GM21423 (cell line): ENCODE results near the gene HERC6.
"Not testable (repeated sequence)": the region's sequence is repeated elsewhere in the genome, so short reads cannot be mapped to it uniquely, and the experiment has no call there.

Experiments
- ATAC-seq: cut with Tn5 transposase; IDR thresholded peaks from one replicate; pipeline ENCODE4 v1.9.1; 2021; ENCODE audit warnings: mild to moderate bottlenecking, moderate library complexity; ENCODE audit not compliant: unreplicated experiment

HERC6 gene

GRCh38 chr4:88382621-88383020, 4.0 kb downstream of the HERC6 start:
- ATAC-seq = peak; percentile 38

DNA sequence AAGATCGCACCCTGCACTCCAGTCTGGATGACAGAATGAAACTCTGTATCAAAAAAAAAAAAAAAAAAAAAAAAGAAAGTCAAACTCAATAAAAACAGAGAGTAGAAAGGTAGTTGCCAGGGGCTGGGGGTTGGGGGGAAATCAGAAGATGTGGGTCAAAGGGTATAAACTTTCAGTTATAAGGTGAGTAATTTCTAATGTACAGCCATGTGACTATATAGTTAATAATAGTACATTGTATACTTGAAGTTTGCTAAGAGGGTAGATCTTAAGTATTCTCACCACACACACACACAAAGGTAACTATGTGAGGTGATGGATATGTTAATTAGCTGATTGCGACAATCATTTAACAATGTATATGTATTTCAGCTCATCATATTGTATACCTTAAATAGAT, 11.5 kb downstream of the HERC6 start:
- ATAC-seq = no peak

GRCh38 chr4:88391703-88392102, 13.1 kb downstream of the HERC6 start:
- no peak for ATAC-seq

DNA sequence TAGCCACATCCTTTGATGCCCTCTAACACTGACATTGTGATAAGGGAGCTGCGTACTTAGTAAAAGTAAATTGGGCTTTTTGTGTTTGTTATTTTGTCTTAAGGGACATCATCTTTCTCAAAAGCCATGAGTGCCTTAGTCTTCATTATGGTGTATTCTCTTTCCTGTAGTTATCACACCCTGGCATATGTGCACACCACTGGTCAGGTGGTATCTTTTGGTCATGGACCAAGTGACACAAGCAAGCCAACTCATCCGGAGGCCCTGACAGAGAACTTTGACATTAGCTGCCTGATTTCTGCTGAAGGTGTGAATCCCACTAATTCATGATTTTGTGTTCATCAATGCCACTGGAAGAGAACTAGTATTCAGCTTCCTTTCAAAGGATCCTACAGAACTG, 18.0 kb downstream of the HERC6 start:
- no peak for ATAC-seq

DNA sequence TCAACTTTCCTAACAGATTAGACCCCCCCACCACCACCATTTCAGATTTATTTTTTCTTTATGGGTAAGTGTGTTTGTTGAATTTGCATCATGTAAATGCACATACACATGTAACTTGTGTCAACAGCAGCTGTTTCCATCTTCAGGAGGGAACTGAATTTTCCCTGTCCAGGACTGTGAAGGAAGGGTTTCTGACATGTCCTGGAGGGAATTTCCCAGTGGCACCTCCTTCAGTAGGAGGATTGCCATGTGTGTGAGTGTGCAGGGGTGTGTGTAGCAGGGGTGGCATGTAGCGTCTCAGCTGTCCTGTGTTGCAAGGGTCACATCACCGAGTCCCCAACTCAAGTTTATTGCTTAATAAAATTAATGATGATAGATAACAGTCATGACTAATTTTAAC, 19.7 kb downstream of the HERC6 start:
- ATAC-seq = no peak

DNA sequence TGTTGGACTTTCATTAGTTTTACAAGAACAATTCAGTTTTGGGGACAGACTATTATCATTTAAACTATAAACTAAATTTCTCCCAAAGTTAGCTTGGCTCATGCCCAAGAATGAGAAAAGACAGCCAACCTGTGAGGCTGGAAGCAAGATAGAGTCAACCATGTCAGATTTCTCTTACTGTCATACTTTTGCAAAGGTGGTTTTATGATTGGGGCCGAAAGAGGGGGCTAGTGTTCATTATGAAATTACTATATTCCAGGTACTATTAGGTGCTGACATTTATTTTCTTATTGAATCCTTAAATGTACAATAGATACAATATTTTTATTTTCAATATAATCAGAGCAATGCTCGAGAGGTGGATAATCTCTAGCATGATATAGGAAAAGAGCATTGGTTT, 30.6 kb downstream of the HERC6 start:
- ATAC-seq = no peak

DNA sequence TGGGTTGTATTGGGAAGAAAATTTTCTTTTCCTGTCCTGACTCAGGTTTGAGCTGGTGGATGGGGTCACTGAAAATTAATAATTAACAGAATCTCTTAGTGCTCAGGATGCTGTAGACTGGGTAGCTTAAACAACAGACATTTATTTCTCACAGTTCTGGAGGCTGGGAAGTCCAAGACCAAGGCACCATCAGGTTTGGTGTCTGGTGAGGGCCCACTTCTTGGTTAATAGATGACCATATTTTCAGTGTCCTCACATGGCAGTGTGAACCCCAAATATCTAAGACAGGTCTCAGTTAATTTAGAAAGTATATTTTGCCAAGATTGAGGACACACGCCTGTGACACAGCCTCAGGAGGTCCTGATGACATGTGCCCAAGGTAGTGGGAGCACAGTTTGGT, 31.1 kb downstream of the HERC6 start:
- no peak for ATAC-seq

DNA sequence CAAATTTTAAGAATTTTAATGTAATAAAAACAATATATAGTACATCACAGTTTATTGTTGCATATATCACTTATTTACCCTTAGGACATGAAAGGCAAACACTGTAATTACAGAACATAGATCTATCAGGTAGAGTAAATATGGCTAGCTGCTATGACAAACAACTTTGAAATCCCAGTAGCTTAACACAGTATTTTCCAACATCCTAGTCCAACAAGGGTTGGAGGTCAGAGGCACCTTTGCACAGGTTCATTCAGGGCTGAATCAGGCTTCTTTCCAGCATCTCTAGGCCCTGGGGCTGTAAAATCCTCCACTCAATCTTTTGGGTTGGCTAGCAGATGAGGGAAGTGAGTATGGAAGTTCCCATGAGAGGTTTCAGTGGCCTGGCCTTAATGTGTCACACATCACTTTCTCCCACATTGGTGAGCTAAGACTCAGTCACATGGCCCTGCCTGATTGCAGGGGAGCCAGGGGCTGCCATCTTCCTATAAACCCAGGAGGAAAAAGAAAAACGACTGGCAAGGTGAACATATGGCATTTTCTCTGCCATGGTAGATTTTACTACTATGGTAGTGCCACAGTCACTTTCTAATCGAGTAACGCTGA, 32.9 kb downstream of the HERC6 start:
- no peak for ATAC-seq

GRCh38 chr4:88413801-88414200, 35.1 kb downstream of the HERC6 start:
- ATAC-seq = no peak

GRCh38 chr4:88414755-88415154, 36.1 kb downstream of the HERC6 start:
- no peak for ATAC-seq

GRCh38 chr4:88415982-88416381, 37.3 kb downstream of the HERC6 start:
- no peak for ATAC-seq

DNA sequence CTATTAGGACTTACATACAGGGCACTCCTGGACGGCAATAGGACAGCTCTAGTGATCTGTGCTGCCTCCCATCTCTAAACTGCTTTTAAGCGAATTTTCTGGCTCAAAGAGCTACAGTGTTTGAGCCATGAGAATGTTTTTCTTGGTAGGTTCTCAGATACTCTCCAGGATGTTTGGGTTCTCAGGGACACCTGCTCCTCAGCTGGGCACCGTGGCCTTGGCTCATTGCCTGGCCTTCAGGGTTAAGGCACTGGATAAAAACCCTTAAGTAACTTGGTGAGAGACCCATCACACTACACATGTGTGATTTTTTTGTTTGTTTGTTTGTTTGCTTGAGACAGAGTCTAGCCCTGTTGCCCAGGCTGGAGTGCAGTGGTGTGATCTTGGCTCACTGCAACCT, 39.8 kb downstream of the HERC6 start:
- no peak for ATAC-seq

- ATAC-seq = no peak
These were observed 41.2 kb downstream of the HERC6 start for GRCh38 chr4:88419874-88420273.

- no peak for ATAC-seq
These were observed 42.2 kb downstream of the HERC6 start for GRCh38 chr4:88420844-88421243.

DNA sequence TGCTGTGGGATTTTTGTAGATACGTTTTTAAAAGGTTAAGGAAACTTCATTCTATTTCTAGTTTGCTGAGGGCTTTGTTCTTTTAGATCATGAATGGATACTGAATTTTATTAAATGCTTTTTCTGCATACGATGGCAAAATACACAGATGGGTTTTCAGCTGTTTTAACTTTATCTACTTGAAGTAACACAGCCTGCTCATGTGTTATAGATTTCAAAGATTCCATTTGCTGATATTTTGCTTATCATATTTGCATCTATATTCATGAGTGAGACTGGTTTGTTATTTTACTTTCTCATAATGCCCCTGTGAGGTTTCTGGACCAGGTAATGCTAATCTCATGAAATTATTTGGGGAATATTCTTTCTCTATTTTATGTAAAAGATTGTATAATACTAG, 43.8 kb downstream of the HERC6 start:
- no peak for ATAC-seq

- no peak for ATAC-seq
These were observed 50.7 kb downstream of the HERC6 start for GRCh38 chr4:88429401-88429800.

- no peak for ATAC-seq
These were observed 57.5 kb downstream of the HERC6 start for GRCh38 chr4:88435987-88436693.

DNA sequence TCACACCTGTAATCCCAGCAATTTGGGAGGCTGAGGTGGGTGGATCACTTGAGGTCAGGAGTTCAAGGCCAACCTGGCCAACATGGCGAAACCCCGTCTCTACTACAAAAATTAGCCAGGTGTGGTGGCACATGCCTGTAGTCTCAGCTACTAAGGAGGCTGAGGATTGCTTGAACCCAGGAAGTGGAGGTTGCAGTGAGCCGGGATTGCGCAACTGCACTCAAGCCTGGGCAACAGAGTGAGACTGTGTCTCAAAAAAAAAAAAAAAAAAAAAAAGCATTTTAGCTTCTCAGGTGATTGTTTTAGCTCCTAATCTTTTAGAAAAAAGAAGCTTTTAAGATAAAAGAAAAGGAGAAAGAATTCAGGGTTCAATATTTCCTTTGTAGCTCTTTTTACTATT, 59.2 kb downstream of the HERC6 start:
- not testable (repeated sequence) for ATAC-seq

- ATAC-seq = no peak
These were observed 60.6 kb downstream of the HERC6 start for GRCh38 chr4:88439161-88439760.

GRCh38 chr4:88440146-88440545, 61.5 kb downstream of the HERC6 start:
- ATAC-seq = no peak

DNA sequence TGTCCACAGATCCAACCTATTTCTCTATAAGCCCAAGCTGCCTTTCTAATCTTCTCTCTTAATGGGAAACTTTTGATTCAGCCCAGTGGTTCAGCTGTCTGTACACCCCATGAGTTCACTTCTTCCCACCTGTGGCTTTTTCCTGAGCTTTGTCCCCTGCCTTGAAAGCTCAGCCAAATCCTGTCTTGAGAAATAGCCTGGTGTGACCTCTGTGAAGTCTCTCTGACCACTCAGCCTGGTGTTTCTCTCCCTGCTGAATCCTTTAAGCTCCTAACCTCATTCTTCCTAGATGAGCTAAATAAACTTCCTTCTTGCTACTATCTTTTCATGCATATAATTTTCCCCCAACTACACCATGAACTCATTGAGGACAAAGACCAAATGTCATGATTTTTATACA, 63.0 kb downstream of the HERC6 start:
- ATAC-seq = no peak

DNA sequence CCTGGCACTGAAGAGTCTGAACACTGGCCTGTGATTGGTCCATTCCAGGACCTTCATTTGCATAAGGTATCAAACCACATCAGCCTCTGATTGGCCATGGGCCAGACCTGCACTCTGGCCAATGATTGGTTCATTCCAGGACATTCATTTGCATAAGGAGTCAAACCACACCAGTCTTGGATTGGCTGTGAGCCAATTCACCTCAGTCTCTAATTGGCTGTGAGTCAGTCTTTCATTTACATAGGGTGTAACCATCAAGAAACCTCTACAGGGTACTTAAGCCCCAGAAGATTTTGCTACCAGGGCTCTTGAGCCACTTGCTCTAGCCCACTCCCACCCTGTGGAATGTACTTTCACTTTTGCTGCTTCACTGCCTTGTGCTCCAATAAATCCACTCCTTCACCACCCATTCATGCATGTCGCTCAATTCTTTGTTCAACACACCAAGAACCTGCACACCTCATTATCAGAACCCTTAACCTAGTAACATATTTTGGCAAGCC, 64.1 kb downstream of the HERC6 start:
- no peak for ATAC-seq
